Cardiac muscle cell (in vitro differentiated cells and primary cell): ENCODE results near the gene HOXD8. TPM values are rescaled to one million over a fixed set of nuclear protein-coding genes. Genes with fewer than 3 reads are reported as not detected.

Experiments used
- DNase-seq, 2 donors: peaks; one replicate each; pipeline versions ENCODE4 v3.0.0 to v3.0.0-alpha.2; 2010 to 2017; ENCODE audit warnings: low read depth in 1 of 2, low spot score in 1 of 2
- H3K27ac ChIP-seq: fragments of 200-600 bp; sonication (generic); 2 replicates; pipeline ENCODE4 v1.5.1; 2016
- H3K27me3 ChIP-seq: fragments of 200-600 bp; sonication (generic); 2 replicates; pipeline ENCODE4 v1.6.0; 2016; ENCODE audit warnings: control low read depth
- H3K36me3 ChIP-seq: fragments of 200-600 bp; sonication (generic); 2 replicates; pipeline ENCODE4 v1.5.1; 2016; ENCODE audit warnings: control low read depth
- H3K4me1 ChIP-seq: fragments of 200-600 bp; sonication (generic); 2 replicates; pipeline ENCODE4 v1.8.1; 2017; ENCODE audit warnings: low read depth, mild to moderate bottlenecking, mixed run types
- H3K4me3 ChIP-seq: fragments of 200-600 bp; sonication (generic); 2 replicates; pipeline ENCODE4 v1.5.1; 2016; ENCODE audit warnings: mild to moderate bottlenecking
- H3K9me3 ChIP-seq: fragments of 200-600 bp; sonication (generic); 2 replicates; pipeline ENCODE4 v1.5.1; 2017; ENCODE audit warnings: low read depth, mild to moderate bottlenecking, control low read depth
- polyA plus RNA-seq: library from polyadenylated mRNA; unstranded; fragments of >200 nt; fragmentation: Nextera tagmentation; extraction: Ambion mirVana; gene quantifications from 2 replicates; pipeline ENCODE4 v1.2.1, GENCODE V29; 2016
- total RNA-seq: library from RNA; depleted of rRNA; stranded (reverse); fragments of >200 nt; gene quantifications from 2 replicates; pipeline ENCODE4 v1.2.3, GENCODE V29; 2016
- TF ChIP-seq, protein P1 (sequence below): IDR thresholded peaks from 2 replicates; pipeline ENCODE4 v1.5.1; 2012; ENCODE audit warnings: low read depth, mild to moderate bottlenecking, low read length

The HOXD8 gene
- total and polyA plus RNA-seq, 2 experiments from 2014 or later, result not detected

DNA sequence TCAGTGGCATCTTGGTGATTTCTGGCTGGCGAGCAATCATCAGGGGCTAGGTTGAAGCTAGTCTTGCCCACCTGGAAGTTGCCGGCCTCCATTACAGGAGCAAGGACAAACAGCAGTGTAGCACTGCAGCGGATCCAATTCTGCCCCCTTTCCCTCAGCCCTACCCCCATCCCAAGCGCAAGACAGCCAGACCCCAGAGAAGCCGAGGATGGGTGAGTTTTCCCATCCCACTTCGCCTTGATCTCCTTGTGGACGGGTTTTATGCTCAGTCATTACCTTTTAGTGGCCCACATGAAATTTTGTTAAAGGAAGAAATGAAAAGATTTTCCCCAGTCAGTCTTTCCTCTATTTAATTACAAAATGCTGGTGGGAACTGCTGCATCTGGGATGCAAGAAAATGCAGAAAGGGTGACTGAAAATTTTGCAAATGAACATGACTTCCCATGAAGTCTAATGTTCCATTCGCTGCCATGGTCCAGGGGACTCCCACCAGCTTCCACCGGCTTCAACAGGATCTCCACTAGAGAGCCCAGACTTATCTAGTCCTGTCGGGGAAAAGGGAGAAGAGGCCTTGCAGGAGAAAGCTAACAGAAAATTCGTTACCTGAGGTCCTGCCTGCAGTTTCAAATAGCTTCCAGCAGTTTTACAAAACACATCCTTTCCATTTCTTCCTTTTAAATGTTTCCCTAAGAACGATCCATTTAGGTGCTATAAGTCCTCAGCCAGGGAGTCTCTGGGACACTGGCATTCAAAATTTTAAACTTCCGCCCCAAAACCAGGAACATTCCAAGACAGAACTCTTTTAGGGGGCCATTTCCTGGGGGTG lies 8.9 kb upstream of the HOXD8 start:
- Histone ChIP-seq H3K36me3 (no peaks in the 10 kb centered on the region), H3K27me3 (peaks cover 100% of the 10 kb centered on the region), H3K27ac (no peak overlapping the region), H3K4me3 (no peak overlapping the region), H3K4me1 (no peaks in the 10 kb centered on the region), H3K9me3 (no peaks in the 10 kb centered on the region)
- DNase-seq, result no peak
- TF ChIP-seq, protein P1, sequence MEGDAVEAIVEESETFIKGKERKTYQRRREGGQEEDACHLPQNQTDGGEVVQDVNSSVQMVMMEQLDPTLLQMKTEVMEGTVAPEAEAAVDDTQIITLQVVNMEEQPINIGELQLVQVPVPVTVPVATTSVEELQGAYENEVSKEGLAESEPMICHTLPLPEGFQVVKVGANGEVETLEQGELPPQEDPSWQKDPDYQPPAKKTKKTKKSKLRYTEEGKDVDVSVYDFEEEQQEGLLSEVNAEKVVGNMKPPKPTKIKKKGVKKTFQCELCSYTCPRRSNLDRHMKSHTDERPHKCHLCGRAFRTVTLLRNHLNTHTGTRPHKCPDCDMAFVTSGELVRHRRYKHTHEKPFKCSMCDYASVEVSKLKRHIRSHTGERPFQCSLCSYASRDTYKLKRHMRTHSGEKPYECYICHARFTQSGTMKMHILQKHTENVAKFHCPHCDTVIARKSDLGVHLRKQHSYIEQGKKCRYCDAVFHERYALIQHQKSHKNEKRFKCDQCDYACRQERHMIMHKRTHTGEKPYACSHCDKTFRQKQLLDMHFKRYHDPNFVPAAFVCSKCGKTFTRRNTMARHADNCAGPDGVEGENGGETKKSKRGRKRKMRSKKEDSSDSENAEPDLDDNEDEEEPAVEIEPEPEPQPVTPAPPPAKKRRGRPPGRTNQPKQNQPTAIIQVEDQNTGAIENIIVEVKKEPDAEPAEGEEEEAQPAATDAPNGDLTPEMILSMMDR, result no peak

DNA sequence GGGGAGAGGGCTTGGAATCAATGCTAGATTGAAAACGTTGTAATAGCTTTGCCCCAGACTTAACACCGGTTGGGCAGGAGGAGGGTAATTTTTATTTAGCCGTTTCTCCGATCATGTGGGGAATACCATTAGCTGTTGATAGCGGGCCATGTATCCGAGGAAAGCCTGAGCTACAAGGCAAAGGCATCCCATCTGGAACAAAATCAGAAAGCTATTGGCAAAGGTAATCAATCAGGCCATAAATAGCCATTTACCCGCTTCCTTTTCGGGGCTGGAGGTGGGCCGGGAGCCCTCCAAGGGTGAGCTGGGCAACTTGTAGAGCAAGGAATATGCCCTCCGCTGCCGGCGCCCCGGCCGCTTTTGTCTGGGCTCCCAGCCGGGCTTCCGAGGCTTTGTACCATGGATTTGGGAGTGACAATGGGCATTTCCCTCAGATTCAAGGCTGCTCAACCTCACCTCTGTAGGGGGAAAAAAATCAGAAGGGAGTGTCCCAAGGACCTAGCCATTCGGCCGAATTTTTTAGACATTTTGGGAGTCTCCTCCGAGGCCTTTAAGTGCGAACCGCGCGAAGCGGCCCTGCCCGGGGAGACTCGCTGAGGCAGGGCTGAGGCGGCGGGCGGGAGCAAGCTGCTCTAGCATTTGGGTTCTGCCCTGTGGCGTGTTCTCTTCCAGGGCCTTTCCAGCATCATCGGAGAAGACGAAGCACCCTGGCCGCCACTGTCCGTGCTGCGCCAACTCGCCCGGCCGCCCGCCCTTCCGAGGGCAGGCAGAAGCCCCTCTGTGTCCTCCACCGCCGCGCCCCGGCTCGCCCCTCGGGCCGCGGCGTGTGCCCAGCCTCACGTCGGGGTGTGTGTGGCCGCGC lies 8.1 kb upstream of the HOXD8 start:
- Histone ChIP-seq H3K36me3 (no peaks in the 10 kb centered on the region), H3K27ac (no peak overlapping the region), H3K27me3 (peaks cover 100% of the 10 kb centered on the region), H3K9me3 (no peaks in the 10 kb centered on the region), H3K4me1 (no peaks in the 10 kb centered on the region), H3K4me3 (no peak overlapping the region)
- TF ChIP-seq, protein P1, result no peak
- DNase-seq, result no peak

DNA sequence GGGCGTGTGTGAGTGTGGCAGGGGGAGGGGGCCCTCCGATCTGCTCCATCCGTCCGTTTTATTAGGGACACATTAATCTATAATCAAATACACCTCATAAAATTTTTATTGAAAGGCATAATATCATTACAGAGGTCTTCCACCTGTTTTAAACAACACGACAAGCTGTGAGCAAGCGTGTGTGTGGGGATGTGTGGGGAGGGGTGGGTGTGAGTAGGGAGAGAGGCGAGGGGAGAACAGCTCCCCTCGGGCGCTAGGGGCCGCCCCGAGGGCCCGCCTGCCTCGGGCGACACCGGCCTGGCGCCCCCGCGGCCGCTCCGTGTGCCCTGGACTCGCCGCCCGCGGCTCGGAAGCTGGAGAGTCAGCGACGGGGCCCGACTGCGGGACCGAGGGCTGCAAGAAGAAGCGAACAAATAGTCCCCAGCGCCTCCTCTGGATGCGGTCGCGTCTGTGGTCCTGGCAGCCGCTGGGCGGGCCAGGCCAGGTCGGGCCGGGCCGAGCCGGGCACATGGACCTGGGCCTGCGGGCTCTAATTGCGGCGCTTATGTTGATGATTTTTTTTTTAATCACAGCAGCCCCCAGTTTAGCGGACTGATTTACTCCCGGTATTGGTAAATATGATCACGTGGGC lies 7.3 kb upstream of the HOXD8 start:
- peak overlapping the region; percentile 30 for H3K4me3 ChIP-seq
- no peaks in the 10 kb centered on the region for H3K4me1 ChIP-seq
- TF ChIP-seq, protein P1, result no peak
- DNase-seq, result no peak
- no peak overlapping the region for H3K27ac ChIP-seq
- H3K36me3 ChIP-seq, result no peaks in the 10 kb centered on the region
- H3K9me3 ChIP-seq, result no peaks in the 10 kb centered on the region
- H3K27me3 ChIP-seq, result peaks cover 100% of the 10 kb centered on the region

DNA sequence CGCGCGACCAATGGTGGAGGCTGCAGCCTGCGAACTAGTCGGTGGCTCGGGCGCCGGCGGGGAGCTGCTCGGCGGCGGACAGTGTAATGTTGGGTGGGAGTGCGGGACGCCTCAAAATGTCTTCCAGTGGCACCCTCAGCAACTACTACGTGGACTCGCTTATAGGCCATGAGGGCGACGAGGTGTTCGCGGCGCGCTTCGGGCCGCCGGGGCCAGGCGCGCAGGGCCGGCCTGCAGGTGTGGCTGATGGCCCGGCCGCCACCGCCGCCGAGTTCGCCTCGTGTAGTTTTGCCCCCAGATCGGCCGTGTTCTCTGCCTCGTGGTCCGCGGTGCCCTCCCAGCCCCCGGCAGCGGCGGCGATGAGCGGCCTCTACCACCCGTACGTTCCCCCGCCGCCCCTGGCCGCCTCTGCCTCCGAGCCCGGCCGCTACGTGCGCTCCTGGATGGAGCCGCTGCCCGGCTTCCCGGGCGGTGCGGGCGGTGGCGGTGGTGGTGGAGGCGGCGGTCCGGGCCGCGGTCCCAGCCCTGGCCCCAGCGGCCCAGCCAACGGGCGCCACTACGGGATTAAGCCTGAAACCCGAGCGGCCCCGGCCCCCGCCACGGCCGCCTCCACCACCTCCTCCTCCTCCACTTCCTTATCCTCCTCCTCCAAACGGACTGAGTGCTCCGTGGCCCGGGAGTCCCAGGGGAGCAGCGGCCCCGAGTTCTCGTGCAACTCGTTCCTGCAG lies 6.7 kb upstream of the HOXD8 start, which contains the start of gene HOXD9:
Gene HOXD9, plus strand, starts transcription at position 37 of the 728 bp plus-strand sequence. Its CDS starts 50 bp downstream, at position 87.
- DNase-seq, result no peak

More for the DNA sequence above, 6.7 kb upstream of the HOXD8 start, which contains the start of gene HOXD9:
- peaks cover 100% of the 10 kb centered on the region for H3K27me3 ChIP-seq
- TF ChIP-seq, protein P1, result no peak
- H3K36me3 ChIP-seq, result no peaks in the 10 kb centered on the region
- H3K27ac ChIP-seq, result no peak within 1 kb of the TSS
- H3K4me1 ChIP-seq, result no peaks in the 10 kb centered on the region
- H3K4me3 ChIP-seq, result peak within 1 kb of the TSS; percentile 30
- H3K9me3 ChIP-seq, result no peaks in the 10 kb centered on the region
